ENCODE results near the gene PWP1.

Gene PWP1

DNA sequence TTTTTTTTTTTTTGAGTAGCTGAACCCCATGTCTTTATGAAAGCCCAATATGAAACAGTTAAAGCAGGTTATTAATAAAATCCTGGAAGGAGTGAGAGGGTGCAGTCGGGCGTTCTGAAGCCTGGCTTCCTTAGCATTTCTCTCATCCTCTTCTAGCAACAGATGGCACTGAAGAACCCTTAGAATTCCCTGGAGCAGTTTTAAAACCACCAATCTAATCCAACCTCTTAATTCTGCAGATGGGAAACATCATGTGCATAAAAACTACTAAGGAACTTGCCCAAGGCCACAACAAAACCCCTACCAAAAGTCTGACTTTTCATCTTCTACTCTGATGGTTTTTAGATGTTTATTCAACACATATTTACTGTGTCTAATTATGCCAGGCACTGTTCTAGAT, 50.2 kb downstream of the PWP1 start:
- no peak for DNase-seq (ENCODE audit: low read depth)

DNA sequence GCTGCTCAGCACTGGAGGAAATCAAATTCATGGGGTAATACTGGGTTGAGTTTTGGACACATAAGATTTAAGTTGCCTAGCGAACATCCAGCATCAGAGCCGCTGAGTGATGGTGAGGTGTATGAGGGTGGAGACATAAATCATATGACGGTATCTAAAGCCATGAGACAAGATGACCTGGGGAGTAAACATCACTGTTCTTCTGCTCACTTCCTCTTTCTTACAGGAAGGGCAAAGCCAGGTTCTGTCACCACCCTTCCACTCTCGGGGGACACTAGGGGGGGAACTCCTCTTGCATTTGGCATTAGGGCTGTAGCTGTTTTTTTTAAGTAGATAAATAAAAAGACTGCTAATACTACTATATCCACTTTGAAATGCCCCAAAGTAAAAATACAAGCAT, 51.3 kb downstream of the PWP1 start:
- DNase-seq (ENCODE audit: low read depth) = no peak

- no peak for DNase-seq (ENCODE audit: low read depth)
Measured at GRCh38 chr12:107748472-107748871, 62.9 kb downstream of the PWP1 start.

DNA sequence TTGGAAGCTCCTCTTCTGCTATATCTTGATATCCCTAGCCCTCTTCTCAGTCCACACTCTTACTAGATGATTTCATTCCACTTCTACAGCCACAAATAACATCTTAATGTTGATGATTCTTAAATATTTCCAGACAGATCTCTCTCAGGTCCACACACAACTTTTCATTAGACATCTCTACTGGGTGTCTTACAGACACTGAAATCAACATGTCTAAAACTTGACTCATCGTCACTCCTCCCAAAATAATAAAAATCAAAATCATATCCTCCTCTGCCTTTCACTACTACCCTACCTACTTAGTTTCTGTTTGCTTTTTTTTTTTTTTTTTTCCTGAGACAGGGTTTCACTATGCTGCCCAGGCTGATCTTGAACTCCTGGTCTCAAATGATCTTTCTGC, 63.5 kb downstream of the PWP1 start:
- DNase-seq (ENCODE audit: low read depth) = no peak

- no peak for DNase-seq (ENCODE audit: low read depth)
Measured at GRCh38 chr12:107759410-107759809, 73.8 kb downstream of the PWP1 start.

- peak; percentile 16 for DNase-seq (ENCODE audit: low read depth)
Measured at GRCh38 chr12:107760207-107760808, 74.7 kb downstream of the PWP1 start.

DNA sequence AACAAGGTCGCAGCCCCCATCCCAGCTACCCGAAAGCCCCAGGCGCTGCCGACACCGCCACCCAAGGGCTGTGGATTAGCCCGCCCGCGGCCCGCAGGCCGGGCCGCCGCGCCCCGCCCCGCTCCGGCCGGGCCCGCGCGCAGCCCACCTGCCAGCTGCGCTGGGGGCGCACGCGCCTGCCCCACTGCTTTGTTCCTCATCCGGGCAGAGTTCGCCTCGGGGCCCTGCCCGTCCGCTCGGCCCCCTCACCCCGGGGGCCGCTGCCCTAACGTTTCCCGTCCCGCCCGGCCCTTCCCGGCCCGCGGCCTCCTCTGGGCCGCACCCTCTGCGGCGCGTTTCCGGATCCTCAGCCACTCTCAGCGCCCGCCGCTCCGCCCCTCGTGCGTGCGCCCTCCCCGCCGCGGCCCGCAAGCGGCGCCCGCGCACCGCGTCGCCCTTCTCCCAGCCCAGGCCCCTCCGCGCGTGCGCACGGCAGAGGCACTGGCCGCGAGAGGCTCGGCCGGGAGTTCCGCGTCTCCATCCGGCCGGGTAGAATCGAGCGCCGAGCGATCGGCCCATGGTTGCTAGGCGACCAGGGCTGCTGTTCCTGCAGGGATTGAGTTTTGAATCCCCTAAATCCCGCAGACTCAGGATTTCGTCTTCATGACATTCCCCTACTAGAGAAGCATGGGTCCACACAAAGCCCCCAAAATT, 75.4 kb downstream of the PWP1 start, which contains the start of gene PRDM4:
TSS of gene PRDM4 (minus strand) at position 329 of the 693 bp plus-strand sequence. CDS start 622 bp downstream, outside the sequence.
- DNase-seq (ENCODE audit: low read depth) = peak; percentile 89

DNA sequence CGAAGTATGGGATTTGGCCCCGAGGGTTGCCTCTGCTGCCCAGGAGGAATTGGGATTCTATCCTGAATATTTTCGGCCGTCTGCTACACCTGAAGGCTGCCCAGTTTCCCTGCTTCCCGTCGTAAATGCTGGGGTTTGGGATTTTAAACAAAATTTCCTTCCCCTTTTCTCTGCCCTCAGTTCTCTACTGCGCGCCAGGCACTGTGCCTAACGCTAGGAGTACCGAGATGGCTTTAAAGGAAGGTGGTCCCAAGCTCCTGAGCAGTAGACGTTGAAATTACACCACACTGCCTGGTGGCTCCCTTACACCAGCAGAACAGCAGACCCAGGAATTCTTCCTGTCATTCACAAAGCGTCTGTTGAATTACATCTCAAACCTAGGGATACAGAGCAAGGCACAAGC, 75.9 kb downstream of the PWP1 start:
- no peak for DNase-seq (ENCODE audit: low read depth)

Measured in activated T-helper 9 cell treated with anti-CD3 and anti-CD28 coated beads, Interleukin-2, amount 50 U/mL, for 16 hours (primary cell).